ENCODE measurements around the gene NMNAT3. TPM values are rescaled to one million over a fixed set of nuclear protein-coding genes. Genes with fewer than 3 reads are reported as not detected.

The NMNAT3 gene
- total RNA-seq, 2 experiments from 2014 or later, result 1.5 to 1.9 TPM

DNA sequence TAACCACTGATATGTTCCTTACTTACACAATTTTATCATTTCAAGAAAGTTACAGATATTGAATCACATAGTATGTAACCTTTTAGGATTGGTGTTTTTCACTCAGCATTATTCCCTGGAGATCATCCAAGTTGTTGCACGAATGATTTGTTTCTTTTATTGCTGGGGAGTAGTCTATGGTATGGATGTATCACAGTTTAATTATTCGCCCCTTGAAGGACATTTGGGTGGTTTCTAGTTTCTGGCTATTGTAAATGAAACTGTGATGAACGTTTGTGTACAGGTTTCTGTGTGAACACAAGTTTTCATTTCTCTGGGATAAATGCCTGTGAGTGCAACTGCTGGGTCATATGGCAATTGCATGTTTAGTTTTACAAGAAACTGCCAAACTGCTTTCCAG lies 68.8 kb downstream of the NMNAT3 start:
- H3K4me1 ChIP-seq (ENCODE audit: insufficient read depth, low read length), result no peaks in the 10 kb centered on the region
- Mint-ChIP-seq H3K9me3 (no peaks in the 10 kb centered on the region), H3K27me3 (no peaks in the 10 kb centered on the region), H3K36me3 (ENCODE audit: low read depth) (no peaks in the 10 kb centered on the region), H3K4me1 (ENCODE audit: low read depth) (no peaks in the 10 kb centered on the region), H3K4me3 (no peak overlapping the region), H3K27ac (no peak overlapping the region)
- intact Hi-C loops (cut with DNase I, micrococcal nuclease), result no loop called here
- CTCF ChIA-PET, result no interaction called here
- TF ChIP-seq CTCF (IDR thresholded peaks at IDR 0.05), result no peak
- H3K4me3 ChIP-seq (ENCODE audit: low read length), result no peak overlapping the region
- ATAC-seq (ENCODE audit: poor library complexity) (no peak), DNase-seq (no peak)
- no peaks in the 10 kb centered on the region for H3K9me3 ChIP-seq (ENCODE audit: control insufficient read depth in 1 of 2, insufficient read depth in 1 of 2, low read length in 2 of 2)
- no peak overlapping the region for H3K27ac ChIP-seq (ENCODE audit: low read depth in 1 of 2, low read length in 2 of 2)
- H3K27me3 ChIP-seq (ENCODE audit: control insufficient read depth in 1 of 2, insufficient read depth in 2 of 2, low read length in 2 of 2), result no peaks in the 10 kb centered on the region
- POLR2A ChIA-PET, result no interaction called here
- no peaks in the 10 kb centered on the region for H3K36me3 ChIP-seq (ENCODE audit: insufficient read depth, low read length)

- Mint-ChIP-seq H3K27ac (no peak overlapping the region), H3K4me3 (no peak overlapping the region), H3K4me1 (ENCODE audit: low read depth) (no peaks in the 10 kb centered on the region), H3K36me3 (ENCODE audit: low read depth) (no peaks in the 10 kb centered on the region), H3K9me3 (no peaks in the 10 kb centered on the region), H3K27me3 (no peaks in the 10 kb centered on the region)
- ChIA-PET CTCF (no interaction called here), POLR2A (no interaction called here)
- no peak for DNase-seq
- ATAC-seq (ENCODE audit: poor library complexity), result no peak
- no peaks in the 10 kb centered on the region for H3K9me3 ChIP-seq (ENCODE audit: control insufficient read depth in 1 of 2, insufficient read depth in 1 of 2, low read length in 2 of 2)
- H3K4me3 ChIP-seq (ENCODE audit: low read length), result no peak overlapping the region
- H3K27ac ChIP-seq (ENCODE audit: low read depth in 1 of 2, low read length in 2 of 2), result no peak overlapping the region
- intact Hi-C loops (cut with DNase I, micrococcal nuclease), result no loop called here
- no peaks in the 10 kb centered on the region for H3K4me1 ChIP-seq (ENCODE audit: insufficient read depth, low read length)
- H3K36me3 ChIP-seq (ENCODE audit: insufficient read depth, low read length), result no peaks in the 10 kb centered on the region
- TF ChIP-seq CTCF (IDR thresholded peaks at IDR 0.05), result no peak
- no peaks in the 10 kb centered on the region for H3K27me3 ChIP-seq (ENCODE audit: control insufficient read depth in 1 of 2, insufficient read depth in 2 of 2, low read length in 2 of 2)
These were observed 69.7 kb downstream of the NMNAT3 start for GRCh38 chr3:139608108-139608380.

DNA sequence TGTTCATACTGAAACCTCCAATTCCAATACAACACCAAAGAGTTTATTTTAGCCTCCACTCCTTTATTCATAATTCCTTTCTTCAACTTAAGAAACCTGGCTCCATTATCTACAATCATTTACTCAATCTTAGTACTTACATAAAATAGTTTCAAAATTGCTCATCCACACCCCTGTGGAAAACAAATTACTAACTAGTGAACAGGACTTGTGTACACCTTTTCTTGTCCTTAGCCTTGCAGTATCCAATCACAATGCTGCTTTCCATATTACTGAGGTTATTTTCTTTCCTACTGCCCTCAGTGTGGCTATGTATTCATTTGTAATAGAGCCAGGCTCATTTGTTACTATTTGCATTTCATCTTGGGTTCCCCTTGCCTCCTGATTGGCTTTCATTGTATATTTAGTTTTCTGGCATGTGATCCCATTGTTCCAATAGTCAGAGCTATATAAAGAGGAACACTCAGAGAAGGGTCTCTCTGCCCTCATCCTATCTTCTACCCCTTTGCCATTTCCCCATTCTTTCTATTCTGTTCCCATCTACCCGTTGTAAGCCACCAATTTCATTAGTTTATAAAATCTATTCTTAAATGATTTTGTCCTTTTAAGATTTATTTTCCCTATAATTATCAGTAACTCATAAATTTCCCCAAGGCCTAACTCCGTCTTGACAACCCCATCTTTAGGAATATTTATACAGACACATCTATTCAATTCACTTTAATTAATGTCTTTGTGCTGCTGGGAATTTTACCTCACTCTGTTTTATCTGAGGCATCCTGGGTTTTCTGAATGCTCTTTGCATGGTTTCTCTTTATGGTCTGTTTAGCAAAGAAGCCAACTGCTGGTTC lies 70.3 kb downstream of the NMNAT3 start:
- TF ChIP-seq CTCF (IDR thresholded peaks at IDR 0.05), result no peak
- no peaks in the 10 kb centered on the region for H3K27me3 Mint-ChIP-seq
- H3K4me1 Mint-ChIP-seq (ENCODE audit: low read depth), result no peaks in the 10 kb centered on the region
- no peaks in the 10 kb centered on the region for H3K36me3 ChIP-seq (ENCODE audit: insufficient read depth, low read length)
- H3K9me3 ChIP-seq (ENCODE audit: control insufficient read depth in 1 of 2, insufficient read depth in 1 of 2, low read length in 2 of 2), result no peaks in the 10 kb centered on the region
- H3K27me3 ChIP-seq (ENCODE audit: control insufficient read depth in 1 of 2, insufficient read depth in 2 of 2, low read length in 2 of 2), result no peaks in the 10 kb centered on the region
- no peak overlapping the region for H3K27ac ChIP-seq (ENCODE audit: low read depth in 1 of 2, low read length in 2 of 2)
- H3K9me3 Mint-ChIP-seq, result no peaks in the 10 kb centered on the region
- no peak for DNase-seq
- no peaks in the 10 kb centered on the region for H3K4me1 ChIP-seq (ENCODE audit: insufficient read depth, low read length)
- CTCF ChIA-PET, result no interaction called here
- H3K4me3 Mint-ChIP-seq, result no peak overlapping the region
- intact Hi-C loops (cut with DNase I, micrococcal nuclease), result no loop called here
- POLR2A ChIA-PET, result no interaction called here
- no peaks in the 10 kb centered on the region for H3K36me3 Mint-ChIP-seq (ENCODE audit: low read depth)
- H3K4me3 ChIP-seq (ENCODE audit: low read length), result no peak overlapping the region
- H3K27ac Mint-ChIP-seq, result no peak overlapping the region
- ATAC-seq (ENCODE audit: poor library complexity), result no peak

All from CD4-positive, alpha-beta T cell (primary cell).